IMR-90 (cell line): ENCODE results near the gene CEBPA. TPM values are rescaled to one million over a fixed set of nuclear protein-coding genes. Genes with fewer than 3 reads are reported as not detected.

Source experiments
- ATAC-seq: fragments of 200-7000 bp; cut with Tn5 transposase; 2 replicates; pipeline ENCODE4 v1.9.1; 2020; ENCODE audit warnings: low read depth, mild to moderate bottlenecking, moderate library complexity
- BruUV-seq: library from RNA; stranded (reverse); fragments of 400-500 nt; replicated peaks from 2 replicates; lab custom pipeline; 2021; lab: Mats Ljungman, UMichigan
- CTCF ChIA-PET: fragments of 300-600 bp; formaldehyde crosslinking; extraction: SDS; loops from one replicate; lab custom pipeline; 2021; ENCODE audit warnings: antibody characterized with exemption; lab: Yijun Ruan, JAX
- POLR2A ChIA-PET: fragments of 300-600 bp; sonication (Branson Sonifier 250); formaldehyde crosslinking; loops from one replicate; lab custom pipeline; 2022; ENCODE audit warnings: antibody characterized with exemption; ENCODE audit not compliant: unreplicated experiment; lab: Charles Lee
- DNase-seq: peaks from one replicate; pipeline ENCODE4 v3.0.0; 2013
- H2AFZ ChIP-seq: replicated peaks from 2 replicates; pipeline ENCODE3; 2013; ENCODE audit warnings: low read length, mild to moderate bottlenecking; ENCODE audit not compliant: poor library complexity
- H2AK5ac ChIP-seq: 2 replicates; pipeline ENCODE4 v1.6.1; 2013; ENCODE audit warnings: low read depth, low read length, inconsistent platforms
- H2AK9ac ChIP-seq: replicated peaks from 2 replicates; pipeline ENCODE3; 2013; ENCODE audit warnings: mild to moderate bottlenecking, low read depth, low read length, moderate library complexity; ENCODE audit not compliant: poor library complexity
- H2BK120ac ChIP-seq: 2 replicates; pipeline ENCODE4 v1.6.1; 2013; ENCODE audit warnings: low read depth, low read length, inconsistent platforms
- H2BK15ac ChIP-seq: 3 replicates; pipeline ENCODE4 v1.6.1; 2013; ENCODE audit warnings: low read depth, low read length, inconsistent platforms
- H2BK20ac ChIP-seq: 2 replicates; pipeline ENCODE4 v1.6.1; 2013; ENCODE audit warnings: low read depth, mild to moderate bottlenecking, inconsistent platforms, low read length, moderate library complexity
- H2BK5ac ChIP-seq: 2 replicates; pipeline ENCODE4 v1.6.1; 2013; ENCODE audit warnings: mild to moderate bottlenecking, low read depth, low read length, inconsistent platforms; ENCODE audit not compliant: poor library complexity, severe bottlenecking
- H3K14ac ChIP-seq: replicated peaks from 2 replicates; pipeline ENCODE4 v1.6.1; 2013; ENCODE audit warnings: low read depth, low read length, inconsistent platforms
- H3K18ac ChIP-seq: 2 replicates; pipeline ENCODE4 v1.6.1; 2013; ENCODE audit warnings: low read depth, low read length, control low read depth
- H3K23ac ChIP-seq: 2 replicates; pipeline ENCODE4 v1.6.1; 2013; ENCODE audit warnings: low read depth, low read length, inconsistent platforms
- H3K27ac ChIP-seq: 2 replicates; pipeline ENCODE4 v1.5.1; 2013; ENCODE audit warnings: mild to moderate bottlenecking, control low read depth, low read length; ENCODE audit not compliant: insufficient read depth
- H3K27me3 ChIP-seq: 2 replicates; pipeline ENCODE4 v1.6.1; 2013; ENCODE audit warnings: low read length; ENCODE audit not compliant: control insufficient read depth, insufficient read depth
- H3K36me3 ChIP-seq: 2 replicates; pipeline ENCODE4 v1.6.1; 2013; ENCODE audit warnings: low read length, mixed read lengths; ENCODE audit not compliant: control insufficient read depth, insufficient read depth
- H3K4ac ChIP-seq: 2 replicates; pipeline ENCODE4 v1.6.1; 2013; ENCODE audit warnings: low read depth, low read length, inconsistent platforms
- H3K4me1 ChIP-seq: 2 replicates; pipeline ENCODE4 v1.6.1; 2013; ENCODE audit warnings: low read length, mixed read lengths; ENCODE audit not compliant: control insufficient read depth, insufficient read depth
- H3K4me2 ChIP-seq: 2 replicates; pipeline ENCODE4 v1.6.1; 2013; ENCODE audit warnings: low read depth, mild to moderate bottlenecking, control low read depth, low read length, moderate library complexity
- H3K4me3 ChIP-seq: 2 replicates; pipeline ENCODE4 v1.5.1; 2013; ENCODE audit warnings: low read depth, mild to moderate bottlenecking, control low read depth, low read length, moderate library complexity; ENCODE audit not compliant: insufficient read depth
- H3K56ac ChIP-seq: 2 replicates; pipeline ENCODE4 v1.6.1; 2013; ENCODE audit warnings: low read length, inconsistent platforms; ENCODE audit not compliant: insufficient read depth; ENCODE audit errors: extremely low read depth
- H3K79me1 ChIP-seq, 2 experiments: 2 replicates each; pipeline ENCODE4 v1.6.1; 2013; ENCODE audit warnings: low read length in 2 of 2, inconsistent platforms in 1 of 2, low read depth in 1 of 2
- H3K9ac ChIP-seq: 2 replicates; pipeline ENCODE4 v1.6.1; 2013; ENCODE audit warnings: low read depth, low read length, control low read depth
- H3K9me1 ChIP-seq: 2 replicates; pipeline ENCODE4 v1.6.1; 2013; ENCODE audit warnings: low read length, inconsistent platforms; ENCODE audit not compliant: insufficient read depth
- H3K9me3 ChIP-seq: 2 replicates; pipeline ENCODE4 v1.6.1; 2013; ENCODE audit warnings: low read length; ENCODE audit not compliant: control insufficient read depth, insufficient read depth
- H4K20me1 ChIP-seq: 2 replicates; pipeline ENCODE4 v1.6.1; 2013; ENCODE audit warnings: low read length, inconsistent platforms; ENCODE audit not compliant: insufficient read depth
- H4K5ac ChIP-seq: 2 replicates; pipeline ENCODE4 v1.6.1; 2013; ENCODE audit warnings: mild to moderate bottlenecking, low read depth, low read length, control low read depth
- H4K8ac ChIP-seq, 2 experiments: 2 replicates each; pipeline ENCODE4 v1.6.1; 2013; ENCODE audit warnings: low read depth in 2 of 2, low read length in 2 of 2, control low read depth in 1 of 2, inconsistent platforms in 1 of 2
- H4K91ac ChIP-seq: 2 replicates; pipeline ENCODE4 v1.6.1; 2013; ENCODE audit warnings: low read depth, low read length, inconsistent platforms; ENCODE audit not compliant: insufficient read depth
- FOS ChIP-seq: fragments of 150-350 bp; IDR thresholded peaks from 2 replicates; pipeline ENCODE4 v1.6.1; 2016; ENCODE audit warnings: low read depth, low read length
- USF2 ChIP-seq: fragments of 150-350 bp; IDR thresholded peaks from 2 replicates; pipeline ENCODE4 v1.6.1; 2017; ENCODE audit warnings: mild to moderate bottlenecking, antibody characterized with exemption, low read length, low read depth
- WGBS, 2 experiments: methylation state at CpG; one replicate each; pipeline versions ENCODE4 v1.1.5 to v1.1.7; 2013; ENCODE audit warnings: missing lambda C conversion rate in 2 of 2; ENCODE audit not compliant: insufficient read length in 1 of 2; ENCODE audit errors: extremely low coverage in 2 of 2; 5-methylcytosine and 5-hydroxymethylcytosine counted together
- dilution Hi-C: fragments of 300-500 bp; cut with HindIII; formaldehyde crosslinking; loops from one replicate; pipeline ENCODE4 v1.14.3; 2018; ENCODE audit warnings: low sequenced_read_pairs; ENCODE audit not compliant: unreplicated experiment
- in situ Hi-C: fragments of 300-500 bp; cut with MboI; formaldehyde crosslinking; loops from 3 replicates; pipeline ENCODE4 v1.14.3; 2019; ENCODE audit warnings: low sequenced_read_pairs, inconsistent platforms, mixed read lengths
- intact Hi-C: fragments of 100-400 bp; cut with micrococcal nuclease; formaldehyde crosslinking; loops from 2 replicates; pipeline ENCODE4 v1.10.0; 2022
- polyA plus RNA-seq, 3 experiments: library from polyadenylated mRNA; depleted of rRNA; stranded (reverse); fragments of >200 nt; gene quantifications; 2 replicates each; pipeline ENCODE4 v1.2.3, GENCODE V29; 2012; ENCODE audit warnings: low replicate concordance in 1 of 3
- total RNA-seq: library from RNA; depleted of rRNA; stranded (reverse); fragments of >200 nt; gene quantifications from 2 replicates; pipeline ENCODE4 v1.2.3, GENCODE V29; 2012

Gene CEBPA
- total and polyA plus RNA-seq, 2 of the 4 experiments (the other 2 are of a cell fraction): under 0.01 to 0.09 TPM

GRCh38 chr19:33300009-33300893, 2.1 kb downstream of the CEBPA start:
- CTCF ChIA-PET: no interaction called here
- H3K27me3 ChIP-seq: peaks cover 76% of the 10 kb centered on the region
- 57% methylated on average over 1 of the region's 25 CpGs; no CpG with 5 or more reads in 1 of the 2 experiments for WGBS, 2 experiments

More at GRCh38 chr19:33300009-33300893, 2.1 kb downstream of the CEBPA start:
- TF ChIP-seq FOS (no peak), USF2 (no peak)
- Histone ChIP-seq H3K14ac (no peak overlapping the region), H4K8ac (no peak overlapping the region), H3K9me1 (no peaks in the 10 kb centered on the region), H4K91ac (no peak overlapping the region), H2BK120ac (no peak overlapping the region), H3K18ac (no peak overlapping the region), H3K23ac (no peak overlapping the region), H3K4ac (no peak overlapping the region), H3K9ac (no peak overlapping the region), H3K27ac (no peak overlapping the region), H2BK5ac (no peak overlapping the region), H3K4me3 (no peak overlapping the region), H2BK15ac (no peak overlapping the region), H2AK9ac (no peak overlapping the region), H3K56ac (no peak overlapping the region), H3K9me3 (no peaks in the 10 kb centered on the region), H4K5ac (no peak overlapping the region), H4K20me1 (no peaks in the 10 kb centered on the region), H3K4me2 (no peak overlapping the region; the same call in 1 of the 2 replicates), H3K4me1 (no peaks in the 10 kb centered on the region), H2BK20ac (no peak overlapping the region), H2AK5ac (no peak overlapping the region), H2AFZ (no peak overlapping the region), H3K79me1 (no peaks in the 10 kb centered on the region), H3K36me3 (no peaks in the 10 kb centered on the region)
- POLR2A ChIA-PET: no interaction called here
- dilution Hi-C loops: no loop called here
- in situ Hi-C loops: no loop called here
- no TSS peak for BruUV-seq
- intact Hi-C loops: loop anchor here (5.0 kb wide), 2 partner anchors 63 to 72 kb away; partner anchors contain the start of gene CEBPG
- ATAC-seq (no peak), DNase-seq (no peak)
